Motor neuron (in vitro differentiated cells): ENCODE measurements around the gene SNX5. TPM values are rescaled to one million over a fixed set of nuclear protein-coding genes. Genes with fewer than 3 reads are reported as not detected.

Experiments used
- ATAC-seq, 8 experiments: fragments of 200-7000 bp; cut with Tn5 transposase; replicated peaks in 6 of 8; 2 replicates each; pipeline ENCODE4 v1.8.0; 2021; ENCODE audit warnings: mild to moderate bottlenecking in 8 of 8, moderate library complexity in 8 of 8
- H3K27ac ChIP-seq, 2 donors: fragments of 250-450 bp; sonication (Bioruptor Pico); 2 replicates each; pipeline ENCODE4 v1.9.0; 2021; ENCODE audit warnings: antibody characterized with exemption in 2 of 2, mild to moderate bottlenecking in 2 of 2, moderate library complexity in 1 of 2
- H3K4me1 ChIP-seq, 2 donors: fragments of 250-450 bp; sonication (Bioruptor Pico); replicated peaks in 1 of 2; 2 replicates each; pipeline ENCODE4 v1.6.1; 2021; ENCODE audit warnings: antibody characterized with exemption in 2 of 2, mild to moderate bottlenecking in 2 of 2, moderate library complexity in 1 of 2
- H3K4me3 ChIP-seq, 5 donors: fragments of 250-450 bp; sonication (Bioruptor Pico); 2 replicates each; pipeline ENCODE4 v1.9.0; 2021; ENCODE audit warnings: antibody characterized with exemption in 5 of 5, mild to moderate bottlenecking in 5 of 5, moderate library complexity in 4 of 5
- WGBS, 10 experiments: fragments of 450-650 bp; shearing (Covaris generic); methylation state at CpG; one replicate each; pipeline ENCODE4 v1.0.0; 2022; 5-methylcytosine and 5-hydroxymethylcytosine counted together
- in situ Hi-C, 9 experiments: fragments of 400-800 bp; cut with MboI; loops; one replicate each; pipeline ENCODE4 v1.15.0; 2021; ENCODE audit warnings: low sequenced_read_pairs in 9 of 9, low pct_unique_long_range_greater_than_20kb in 2 of 9; ENCODE audit not compliant: unreplicated experiment in 9 of 9
- total RNA-seq, 8 experiments: library from RNA; unstranded; fragments of 300-600 nt; gene quantifications; 2 replicates each; pipeline versions ENCODE4 v1.2.3 to v1.2.4, GENCODE V29; 2022

Gene SNX5
- total RNA-seq, 8 experiments from 2014 or later, result 41.7 to 199 (median 73.8) TPM

DNA sequence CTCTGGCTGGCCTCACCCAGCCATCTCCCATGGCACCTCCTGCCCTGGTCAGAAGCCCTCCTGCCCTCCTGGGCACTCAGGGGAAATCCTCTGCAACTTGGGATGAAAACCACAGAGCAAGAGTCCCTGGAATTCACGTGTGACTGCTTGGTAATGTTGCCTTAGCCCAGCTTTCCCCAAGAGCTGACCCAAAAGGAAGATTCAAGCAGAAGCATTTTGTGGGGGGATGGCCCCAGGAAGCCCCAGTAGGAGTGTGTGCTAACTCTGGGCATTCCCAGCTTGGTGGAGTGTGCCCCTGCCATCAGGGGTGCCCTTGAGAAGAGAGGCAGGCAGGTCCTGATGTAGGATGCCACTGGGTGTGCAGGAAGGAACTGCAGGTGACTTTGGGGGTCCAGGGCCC is 35.5 kb downstream of the SNX5 start:
- H3K27ac ChIP-seq, result no peak overlapping the region
- H3K4me3 ChIP-seq, result no peak overlapping the region
- in situ Hi-C loops, result loop anchor here in 2 of 9 experiments (25.0 kb wide), 2 partner anchors 104 to 421 kb away; no protein-coding TSS in a partner anchor
- peaks cover 14 to 31% of the 10 kb centered on the region in 2 donors for H3K4me1 ChIP-seq
- ATAC-seq, result no peak
- 88% methylated on average over 1 of the region's 1 CpG; no CpG with 5 or more reads in 9 of the 10 experiments for WGBS, 10 experiments

DNA sequence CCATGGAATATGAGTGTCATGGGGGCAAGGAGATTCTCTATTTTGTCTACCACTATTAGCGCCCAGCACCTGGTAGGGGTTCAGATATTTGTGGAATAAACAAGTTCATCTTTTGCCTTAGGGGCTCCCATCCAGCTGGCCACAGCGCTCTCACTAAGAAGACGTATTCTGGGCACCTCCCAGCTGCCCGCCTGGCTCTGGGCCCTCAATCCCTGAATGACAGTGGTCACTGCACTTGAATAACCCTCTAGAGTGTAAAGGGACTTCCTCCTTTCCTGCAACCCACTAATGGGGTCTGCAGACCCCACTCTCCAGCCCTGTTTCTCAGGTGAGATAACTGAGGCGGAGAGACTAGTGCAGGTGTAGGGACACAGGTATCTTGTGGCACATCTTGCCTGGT is 36.2 kb downstream of the SNX5 start:
- 57 to 100% (median 83%) methylated on average over 1 to 4 of the region's 5 CpGs; no CpG with 5 or more reads in 2 of the 10 experiments for WGBS, 10 experiments
- no peak overlapping the region for H3K4me3 ChIP-seq
- H3K4me1 ChIP-seq, result peaks cover 14 to 28% of the 10 kb centered on the region in 2 donors
- H3K27ac ChIP-seq, result no peak overlapping the region
- ATAC-seq, result no peak
- in situ Hi-C loops, result loop anchor here in 2 of 9 experiments (25.0 kb wide), 2 partner anchors 105 to 420 kb away; no protein-coding TSS in a partner anchor

DNA sequence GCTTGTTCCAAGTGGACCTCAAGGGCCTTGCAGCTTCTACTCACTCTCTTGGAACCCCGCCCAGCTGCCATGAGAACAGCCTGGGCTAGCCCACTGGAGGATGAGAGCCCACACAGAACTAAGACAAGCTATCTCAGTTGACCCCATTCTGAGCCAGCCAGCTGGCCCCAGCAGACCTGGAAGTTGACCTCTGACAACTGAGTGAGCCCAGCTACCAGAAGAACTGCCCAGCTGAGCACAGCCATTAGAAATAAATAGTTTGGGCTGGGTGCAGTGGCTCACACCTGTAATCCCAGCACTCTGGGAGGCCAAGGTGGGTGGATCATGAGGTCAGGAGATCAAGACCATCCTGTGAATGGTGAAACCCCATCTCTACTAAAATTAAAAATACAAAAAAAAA is 37.1 kb downstream of the SNX5 start:
- Histone ChIP-seq H3K4me1 (peaks cover 7 to 19% of the 10 kb centered on the region in 2 donors), H3K27ac (no peak overlapping the region), H3K4me3 (no peak overlapping the region)
- 100% methylated on average over 1 of the region's 1 CpG; no CpG with 5 or more reads in 7 of the 10 experiments for WGBS, 10 experiments
- in situ Hi-C loops, result loop anchor here in 2 of 9 experiments (25.0 kb wide), 2 partner anchors 106 to 419 kb away; no protein-coding TSS in a partner anchor
- no peak for ATAC-seq

GRCh38 chr20:17928633-17929311 is 39.8 kb downstream of the SNX5 start:
- Histone ChIP-seq H3K27ac (no peak overlapping the region), H3K4me1 (peaks cover 6 to 7% of the 10 kb centered on the region in 2 donors), H3K4me3 (no peak overlapping the region)
- ATAC-seq, result no peak
- in situ Hi-C loops, result loop anchor here in 2 of 9 experiments (25.0 kb wide), 2 partner anchors 109 to 416 kb away; no protein-coding TSS in a partner anchor
- WGBS, 10 experiments, result 40 to 100% (median 82%) methylated on average over 1 to 5 of the region's 22 CpGs; no CpG with 5 or more reads in 2 of the 10 experiments

GRCh38 chr20:17928211-17928611 is 40.4 kb downstream of the SNX5 start:
- peak in 2 of 8 experiments; percentile 23 to 24 for ATAC-seq

DNA sequence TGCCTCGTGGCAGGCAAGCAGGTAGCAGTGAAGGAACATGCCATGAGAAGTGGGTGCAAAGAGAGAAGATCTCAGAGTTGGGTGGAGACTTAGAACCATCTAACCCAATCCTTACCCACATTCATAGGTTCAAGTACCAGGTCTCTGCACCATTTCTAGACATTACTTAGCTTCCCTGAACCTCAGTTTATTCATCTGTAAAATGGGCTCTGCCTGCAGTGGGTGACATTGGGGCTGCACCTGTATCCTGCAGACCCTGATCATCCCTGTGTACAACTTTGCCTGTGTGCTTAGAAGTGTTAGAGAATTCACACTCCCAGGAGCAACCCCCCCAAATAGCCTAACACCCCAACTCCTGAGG is 42.7 kb downstream of the SNX5 start:
- no peak for ATAC-seq
- in situ Hi-C loops, result loop anchor here in 2 of 9 experiments (25.0 kb wide), 2 partner anchors 111 to 414 kb away; no protein-coding TSS in a partner anchor
- H3K4me1 ChIP-seq, result peaks cover 0 to 4% of the 10 kb centered on the region in 2 donors
- WGBS, 10 experiments, result 43 to 88% (median 80%) methylated on average over 1 of the region's 1 CpG; no CpG with 5 or more reads in 7 of the 10 experiments
- no peak overlapping the region for H3K4me3 ChIP-seq
- H3K27ac ChIP-seq, result no peak overlapping the region

More at GRCh38 chr20:17928211-17928611, 40.4 kb downstream of the SNX5 start:
- peaks cover under 1 to 4% of the 10 kb centered on the region in 2 donors for H3K4me1 ChIP-seq
- H3K4me3 ChIP-seq, result no peak overlapping the region
- in situ Hi-C loops, result loop anchor here in 2 of 9 experiments (25.0 kb wide), 2 partner anchors 109 to 416 kb away; no protein-coding TSS in a partner anchor
- H3K27ac ChIP-seq, result no peak overlapping the region
- 54 to 100% (median 92%) methylated on average over 1 to 6 of the region's 7 CpGs; no CpG with 5 or more reads in 4 of the 10 experiments for WGBS, 10 experiments

GRCh38 chr20:17925141-17925939 is 43.3 kb downstream of the SNX5 start:
- 0 to 100% (median 80%) methylated on average over 1 to 7 of the region's 11 CpGs; no CpG with 5 or more reads in 3 of the 10 experiments for WGBS, 10 experiments
- Histone ChIP-seq H3K27ac (no peak overlapping the region), H3K4me1 (peaks cover 0 to 4% of the 10 kb centered on the region in 2 donors), H3K4me3 (no peak overlapping the region)
- in situ Hi-C loops, result loop anchor here in 2 of 9 experiments (25.0 kb wide), 2 partner anchors 112 to 413 kb away; no protein-coding TSS in a partner anchor
- ATAC-seq, result peak in 3 of 8 experiments; percentile 71 to 89 (median 77)

DNA sequence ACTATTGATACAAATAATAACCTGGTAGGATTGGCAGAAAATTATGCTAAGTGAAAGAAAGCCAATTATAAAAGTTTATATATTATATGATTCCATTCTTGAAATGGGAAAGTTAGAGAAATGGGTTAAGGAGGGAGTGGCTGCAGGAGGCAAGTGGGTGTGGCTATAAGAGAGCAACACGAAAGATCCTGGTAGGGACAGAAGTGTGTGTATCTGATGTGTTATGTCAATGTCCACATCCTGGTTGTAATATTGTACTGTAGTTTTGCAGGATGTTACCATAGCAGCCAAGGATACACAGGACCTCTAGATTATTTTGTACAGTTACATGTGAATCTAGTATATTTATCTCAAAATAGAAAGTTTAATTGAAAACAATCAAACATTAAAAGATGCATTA is 46.8 kb downstream of the SNX5 start:
- peaks cover 0 to 4% of the 10 kb centered on the region in 2 donors for H3K4me1 ChIP-seq
- WGBS, 10 experiments, result 0 to 86% (median 40%) methylated on average over 1 of the region's 1 CpG; no CpG with 5 or more reads in 1 of the 10 experiments
- in situ Hi-C loops, result loop anchor here in 3 of 9 experiments (25.0 kb wide), 3 partner anchors 234 to 409 kb away; partner anchors contain the start of genes BANF2 (in 1 of the 3) and RRBP1 (in 1 of the 3)
- H3K27ac ChIP-seq, result no peak overlapping the region
- no peak overlapping the region for H3K4me3 ChIP-seq
- peak in 1 of 8 experiments; percentile 46 for ATAC-seq

GRCh38 chr20:17919149-17919548 is 49.4 kb downstream of the SNX5 start:
- WGBS, 10 experiments, result 81 to 100% (median 91%) methylated on average over 2 to 8 of the region's 8 CpGs
- in situ Hi-C loops, result loop anchor here in 3 of 9 experiments (25.0 kb wide), 3 partner anchors 232 to 407 kb away; partner anchors contain the start of genes BANF2 (in 1 of the 3) and RRBP1 (in 1 of the 3)
- no peak for ATAC-seq
- no peak overlapping the region for H3K4me3 ChIP-seq
- H3K27ac ChIP-seq, result no peak overlapping the region
- no peaks in the 10 kb centered on the region for H3K4me1 ChIP-seq

DNA sequence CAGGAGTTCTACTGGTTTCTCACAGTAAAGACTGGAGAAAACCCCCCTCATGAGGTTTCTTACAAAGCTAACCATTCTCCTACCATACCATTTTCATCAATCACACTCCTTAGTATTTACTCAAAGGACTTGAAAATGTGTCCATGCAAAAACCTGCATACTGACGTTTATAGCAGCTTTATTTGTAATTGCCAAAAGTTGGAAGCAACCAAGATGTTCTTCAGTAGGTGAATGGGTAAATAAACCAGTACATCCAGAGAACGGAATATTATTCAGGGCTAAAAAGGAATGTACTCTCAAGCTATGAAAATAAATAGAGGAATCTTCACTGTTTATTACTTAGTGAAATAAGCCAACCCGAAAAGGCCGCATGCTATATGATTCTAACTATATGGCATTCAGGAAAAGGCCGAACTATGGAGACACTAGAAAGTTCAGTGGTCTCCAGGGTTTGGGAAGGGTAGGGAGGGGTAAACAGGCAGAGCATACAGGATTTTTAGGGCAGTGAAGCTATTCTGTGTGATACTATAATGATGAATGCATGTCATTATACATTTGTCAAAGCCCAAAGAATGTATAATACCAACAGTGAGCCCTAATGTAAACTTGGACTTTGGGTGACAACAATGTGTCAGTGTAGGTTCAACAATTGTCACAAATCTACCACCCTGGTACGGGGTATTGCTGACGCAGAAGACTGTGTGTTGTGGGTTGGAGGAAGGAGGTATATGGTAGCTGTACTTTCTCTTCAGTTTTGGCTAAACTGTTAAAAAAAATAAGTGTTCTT is 50.6 kb downstream of the SNX5 start:
- no peak overlapping the region for H3K27ac ChIP-seq
- no peaks in the 10 kb centered on the region for H3K4me1 ChIP-seq
- no peak for ATAC-seq
- WGBS, 10 experiments, result 75 to 100% (median 93%) methylated on average over 1 to 7 of the region's 7 CpGs
- no peak overlapping the region for H3K4me3 ChIP-seq
- in situ Hi-C loops, result loop anchor here in 3 of 9 experiments (25.0 kb wide), 3 partner anchors 231 to 406 kb away; partner anchors contain the start of genes BANF2 (in 1 of the 3) and RRBP1 (in 1 of the 3)

GRCh38 chr20:17916433-17916891 is 52.1 kb downstream of the SNX5 start:
- in situ Hi-C loops, result loop anchor here in 3 of 9 experiments (25.0 kb wide), 3 partner anchors 229 to 404 kb away; partner anchors contain the start of genes BANF2 (in 1 of the 3) and RRBP1 (in 1 of the 3)
- ATAC-seq, result no peak
- peaks cover 0 to under 1% of the 10 kb centered on the region in 2 donors for H3K4me1 ChIP-seq
- no peak overlapping the region for H3K4me3 ChIP-seq
- WGBS, 10 experiments, result 10 to 100% (median 60%) methylated on average over 1 to 3 of the region's 3 CpGs; no CpG with 5 or more reads in 3 of the 10 experiments
- no peak overlapping the region for H3K27ac ChIP-seq
